Activated B cell treated with CpG ODN at 0.5 μM for 24 hours (primary cell): ENCODE data around the gene POP7. TPM values are rescaled to one million over a fixed set of nuclear protein-coding genes. Genes with fewer than 3 reads are reported as not detected.

Experiments used
- ATAC-seq: fragments of 200-7000 bp; cut with Tn5 transposase; one replicate; pipeline ENCODE4 v1.10.0; 2021; ENCODE audit warnings: low read depth, mild to moderate bottlenecking, moderate library complexity
- CTCF ChIA-PET: fragments of 350-600 bp; sonication (Branson Sonifier 250); formaldehyde crosslinking; loops from one replicate; lab custom pipeline; 2021; ENCODE audit warnings: antibody characterized with exemption; lab: Charles Lee
- POLR2A ChIA-PET: fragments of 350-600 bp; sonication (Branson Sonifier 250); formaldehyde crosslinking; loops from one replicate; lab custom pipeline; 2021; ENCODE audit warnings: antibody characterized with exemption; lab: Charles Lee
- DNase-seq: peaks from one replicate; pipeline ENCODE4 v3.0.0; 2022
- H3K27ac Mint-ChIP-seq: one replicate; pipeline ENCODE4 v1.8.0; 2020; ENCODE audit warnings: mixed read lengths
- H3K27me3 Mint-ChIP-seq: one replicate; pipeline ENCODE4 v1.8.0; 2021; ENCODE audit warnings: mixed read lengths
- H3K36me3 Mint-ChIP-seq: one replicate; pipeline ENCODE4 v1.8.0; 2021; ENCODE audit warnings: low read depth, mixed read lengths
- H3K4me1 Mint-ChIP-seq: one replicate; pipeline ENCODE4 v1.8.0; 2021; ENCODE audit warnings: mixed read lengths
- H3K4me3 Mint-ChIP-seq: one replicate; pipeline ENCODE4 v1.8.0; 2020; ENCODE audit warnings: mild to moderate bottlenecking, mixed read lengths
- H3K9me3 Mint-ChIP-seq: one replicate; pipeline ENCODE4 v1.8.0; 2020; ENCODE audit warnings: mixed read lengths
- intact Hi-C: fragments of 100-400 bp; cut with micrococcal nuclease; formaldehyde crosslinking; loops from one replicate; pipeline ENCODE4 v1.15.1; 2024
- total RNA-seq: library from RNA; stranded (reverse); gene quantifications from 2 replicates; pipeline ENCODE4 v1.2.3, GENCODE V29; 2022
- TF ChIP-seq, protein P1 (sequence below): fragments of 200-600 bp; IDR thresholded peaks from one replicate; pipeline ENCODE4 v1.8.0; 2022; ENCODE audit warnings: antibody characterized with exemption, mild to moderate bottlenecking

Gene POP7
- total RNA-seq, 1 donor from 2014 or later: 21.7 TPM

DNA sequence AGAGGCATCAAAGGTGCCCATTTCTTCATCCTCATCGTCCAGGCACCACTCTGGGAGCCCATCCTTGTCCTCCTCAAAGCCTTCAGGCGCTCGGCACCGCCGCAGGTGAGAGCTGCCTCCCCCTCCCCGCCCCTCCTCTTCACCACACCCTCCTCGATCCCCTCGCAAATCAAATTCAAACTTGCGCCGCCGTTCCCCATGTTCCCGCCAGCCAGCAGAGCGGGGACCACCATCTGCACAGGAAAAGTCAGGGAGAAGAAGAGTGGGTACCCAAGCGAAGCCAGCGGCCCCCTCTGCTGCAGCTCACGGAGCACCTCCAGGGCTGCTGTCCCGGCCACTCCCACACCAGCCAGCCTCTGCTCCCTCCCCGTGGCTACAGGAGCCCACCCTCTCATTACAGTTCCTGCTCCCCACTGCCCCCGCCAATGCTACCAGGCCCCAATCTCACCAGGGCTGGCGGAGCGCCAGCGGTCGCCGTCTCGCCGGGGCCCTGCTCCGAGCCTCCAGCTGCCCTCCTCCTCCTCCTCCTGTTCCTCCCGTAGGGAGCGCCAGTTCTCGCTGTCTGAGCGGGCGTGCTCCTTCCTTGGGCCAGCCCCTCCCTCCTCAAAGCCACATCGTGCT is 19.6 kb upstream of the POP7 start:
- no peak overlapping the region for H3K4me3 Mint-ChIP-seq
- POLR2A ChIA-PET: no interaction called here
- intact Hi-C loops: no loop called here
- no peaks in the 10 kb centered on the region for H3K9me3 Mint-ChIP-seq
- CTCF ChIA-PET: no interaction called here
- no peaks in the 10 kb centered on the region for H3K27me3 Mint-ChIP-seq
- no peak overlapping the region for H3K27ac Mint-ChIP-seq
- no peak for DNase-seq
- H3K36me3 Mint-ChIP-seq: peaks cover 61% of the 10 kb centered on the region
- no peak for ATAC-seq
- peaks cover 13% of the 10 kb centered on the region for H3K4me1 Mint-ChIP-seq
- TF ChIP-seq, protein P1, sequence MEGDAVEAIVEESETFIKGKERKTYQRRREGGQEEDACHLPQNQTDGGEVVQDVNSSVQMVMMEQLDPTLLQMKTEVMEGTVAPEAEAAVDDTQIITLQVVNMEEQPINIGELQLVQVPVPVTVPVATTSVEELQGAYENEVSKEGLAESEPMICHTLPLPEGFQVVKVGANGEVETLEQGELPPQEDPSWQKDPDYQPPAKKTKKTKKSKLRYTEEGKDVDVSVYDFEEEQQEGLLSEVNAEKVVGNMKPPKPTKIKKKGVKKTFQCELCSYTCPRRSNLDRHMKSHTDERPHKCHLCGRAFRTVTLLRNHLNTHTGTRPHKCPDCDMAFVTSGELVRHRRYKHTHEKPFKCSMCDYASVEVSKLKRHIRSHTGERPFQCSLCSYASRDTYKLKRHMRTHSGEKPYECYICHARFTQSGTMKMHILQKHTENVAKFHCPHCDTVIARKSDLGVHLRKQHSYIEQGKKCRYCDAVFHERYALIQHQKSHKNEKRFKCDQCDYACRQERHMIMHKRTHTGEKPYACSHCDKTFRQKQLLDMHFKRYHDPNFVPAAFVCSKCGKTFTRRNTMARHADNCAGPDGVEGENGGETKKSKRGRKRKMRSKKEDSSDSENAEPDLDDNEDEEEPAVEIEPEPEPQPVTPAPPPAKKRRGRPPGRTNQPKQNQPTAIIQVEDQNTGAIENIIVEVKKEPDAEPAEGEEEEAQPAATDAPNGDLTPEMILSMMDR: no peak

DNA sequence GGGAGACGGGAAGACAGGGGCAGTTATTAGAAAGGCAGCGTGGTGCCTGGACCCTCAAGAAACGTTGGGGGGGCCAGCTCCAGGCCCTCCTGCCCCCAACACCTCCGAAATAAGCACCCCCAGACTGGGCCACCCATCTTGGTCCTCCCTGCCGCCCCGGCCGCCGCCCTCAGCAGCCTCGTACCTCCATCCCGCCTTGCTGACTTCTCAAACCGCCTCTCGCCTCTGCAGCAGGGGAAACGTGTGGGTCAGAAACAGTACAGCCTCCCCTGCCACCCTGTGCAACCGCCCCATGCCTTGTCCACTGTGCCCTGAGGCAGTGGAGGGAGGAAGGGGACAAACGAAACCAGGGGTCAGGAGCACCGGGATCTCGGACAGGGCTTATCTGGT is 19.1 kb upstream of the POP7 start:
- H3K4me3 Mint-ChIP-seq: no peak overlapping the region
- TF ChIP-seq, protein P1: no peak
- H3K36me3 Mint-ChIP-seq: peaks cover 59% of the 10 kb centered on the region
- intact Hi-C loops: no loop called here
- H3K27me3 Mint-ChIP-seq: no peaks in the 10 kb centered on the region
- CTCF ChIA-PET: no interaction called here
- no peaks in the 10 kb centered on the region for H3K9me3 Mint-ChIP-seq
- H3K27ac Mint-ChIP-seq: no peak overlapping the region
- no peak for DNase-seq
- no peak for ATAC-seq
- peaks cover 17% of the 10 kb centered on the region for H3K4me1 Mint-ChIP-seq
- POLR2A ChIA-PET: no interaction called here

GRCh38 chr7:100687261-100687660 is 18.7 kb upstream of the POP7 start:
- TF ChIP-seq, protein P1: no peak
- no peak for DNase-seq
- intact Hi-C loops: no loop called here
- ATAC-seq: no peak
- Mint-ChIP-seq H3K27me3 (no peaks in the 10 kb centered on the region), H3K4me3 (no peak overlapping the region), H3K9me3 (no peaks in the 10 kb centered on the region), H3K4me1 (peaks cover 21% of the 10 kb centered on the region), H3K36me3 (peaks cover 57% of the 10 kb centered on the region), H3K27ac (no peak overlapping the region)
- ChIA-PET CTCF (no interaction called here), POLR2A (interaction anchor here (0.6 kb wide), 1 partner anchor 12 kb away, joined by 3 read pairs; no protein-coding TSS in a partner anchor)

- no peaks in the 10 kb centered on the region for H3K27me3 Mint-ChIP-seq
- intact Hi-C loops: no loop called here
- ATAC-seq (no peak), DNase-seq (no peak)
- no peak overlapping the region for H3K27ac Mint-ChIP-seq
- CTCF ChIA-PET: interaction anchor here (1.7 kb wide), 1 partner anchor 15 kb away, joined by 3 read pairs; the partner anchor contains the start of gene GNB2
- peaks cover 52% of the 10 kb centered on the region for H3K36me3 Mint-ChIP-seq
- TF ChIP-seq, protein P1: no peak
- H3K9me3 Mint-ChIP-seq: no peaks in the 10 kb centered on the region
- H3K4me3 Mint-ChIP-seq: no peak overlapping the region
- POLR2A ChIA-PET: interaction anchor here (0.6 kb wide), 1 partner anchor 13 kb away, joined by 3 read pairs; no protein-coding TSS in a partner anchor
- peaks cover 27% of the 10 kb centered on the region for H3K4me1 Mint-ChIP-seq
These were observed 18.1 kb upstream of the POP7 start for GRCh38 chr7:100687751-100688300.

GRCh38 chr7:100688326-100688860 is 17.5 kb upstream of the POP7 start:
- ChIA-PET CTCF (interaction anchor here (1.7 kb wide), 1 partner anchor 15 kb away, joined by 3 read pairs; the partner anchor contains the start of gene GNB2), POLR2A (no interaction called here)
- Mint-ChIP-seq H3K4me3 (no peak overlapping the region), H3K27ac (no peak overlapping the region), H3K36me3 (peaks cover 52% of the 10 kb centered on the region), H3K9me3 (no peaks in the 10 kb centered on the region), H3K27me3 (no peaks in the 10 kb centered on the region), H3K4me1 (peaks cover 33% of the 10 kb centered on the region)
- intact Hi-C loops: no loop called here
- ATAC-seq (no peak), DNase-seq (no peak)
- TF ChIP-seq, protein P1: no peak
